ENCODE data around the gene MTAP. TPM values are rescaled to one million over a fixed set of nuclear protein-coding genes. Genes with fewer than 3 reads are reported as not detected.

Gene MTAP
- total and polyA plus RNA-seq, 5 donors from 2014 or later: 8.2 to 22.5 (median 15.0) TPM

DNA sequence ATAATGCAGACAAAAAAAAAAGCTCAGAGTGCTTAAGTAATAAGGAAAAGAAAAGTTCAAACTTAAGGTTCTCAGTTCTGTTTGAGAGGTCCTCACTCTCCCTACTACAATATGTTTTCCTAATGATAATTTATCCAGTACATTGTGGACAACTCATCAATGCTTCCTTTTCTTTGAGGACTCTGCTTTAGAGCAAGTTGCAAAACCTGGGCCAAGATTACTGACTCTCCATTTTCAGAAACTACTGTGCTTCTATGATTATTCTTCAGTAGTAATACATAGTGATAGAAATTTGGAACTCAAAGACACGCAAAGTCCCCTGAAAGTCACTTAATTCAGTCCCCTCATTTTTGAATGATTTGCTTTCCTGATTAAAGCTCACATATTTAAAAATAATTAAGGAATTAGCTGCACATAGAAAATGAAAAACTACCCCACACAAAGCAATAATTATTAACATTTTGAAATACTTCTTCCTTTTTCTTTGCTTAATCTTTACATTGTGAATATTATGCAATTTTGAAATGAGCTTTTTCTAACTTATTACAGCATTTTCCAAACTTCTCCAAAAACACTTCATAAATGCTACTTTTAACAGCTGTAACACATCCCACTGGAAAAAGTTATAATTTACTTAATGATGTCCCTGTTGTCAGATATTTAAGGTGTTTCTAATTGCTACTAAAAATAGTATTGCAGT lies 180.6 kb downstream of the MTAP start:
- DNase-seq (no peak), ATAC-seq (ENCODE audit: low read depth in 2 of 2) (no peak)
- Histone ChIP-seq H3K4me1 (ENCODE audit: control insufficient read depth, insufficient read depth, low read length, poor library complexity, severe bottlenecking) (no peaks in the 10 kb centered on the region), H3K36me3 (ENCODE audit: control insufficient read depth, insufficient read depth, low read length) (no peaks in the 10 kb centered on the region), H3K27me3 (ENCODE audit: control insufficient read depth, insufficient read depth, low read length) (peaks cover 53% of the 10 kb centered on the region), H3K27ac (ENCODE audit: insufficient read depth, low read length, poor library complexity, severe bottlenecking) (no peak overlapping the region), H3K4me3 (ENCODE audit: low read depth, low read length) (no peak overlapping the region), H3K9me3 (ENCODE audit: control insufficient read depth in 2 of 2, low read length in 2 of 2) (no peaks in the 10 kb centered on the region)
- peaks cover 0 to 11% (median 2%) of the 10 kb centered on the region in 7 donors for H3K9me3 Mint-ChIP-seq
- no peak overlapping the region for H3K27ac Mint-ChIP-seq
- H3K4me3 Mint-ChIP-seq: no peak overlapping the region
- peaks cover 3% of the 10 kb centered on the region for H3K36me3 Mint-ChIP-seq
- H3K27me3 Mint-ChIP-seq: peaks cover 67% of the 10 kb centered on the region
- peaks cover 0 to 18% (median 3%) of the 10 kb centered on the region in 4 donors for H3K4me1 Mint-ChIP-seq

DNA sequence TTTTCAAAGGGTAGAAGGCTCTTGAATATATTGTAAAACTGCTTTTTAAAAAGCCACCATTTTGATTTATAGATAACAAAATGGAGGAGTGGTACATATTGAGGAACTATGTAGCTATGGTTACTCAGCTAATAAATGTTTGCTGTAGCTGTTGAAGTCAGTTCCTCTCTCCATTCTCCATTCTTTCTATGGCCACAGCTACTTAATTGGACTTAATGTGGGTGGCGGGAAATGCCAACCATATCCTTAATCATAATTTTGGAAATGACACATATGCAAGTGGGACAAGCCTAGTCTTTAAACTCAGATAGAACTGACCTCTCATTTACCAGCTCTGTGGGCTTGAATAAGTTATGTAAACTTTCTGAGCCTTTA lies 181.1 kb downstream of the MTAP start:
- Histone ChIP-seq H3K36me3 (ENCODE audit: control insufficient read depth, insufficient read depth, low read length) (no peaks in the 10 kb centered on the region), H3K9me3 (ENCODE audit: control insufficient read depth in 2 of 2, low read length in 2 of 2) (no peaks in the 10 kb centered on the region), H3K4me1 (ENCODE audit: control insufficient read depth, insufficient read depth, low read length, poor library complexity, severe bottlenecking) (no peaks in the 10 kb centered on the region), H3K4me3 (ENCODE audit: low read depth, low read length) (no peak overlapping the region), H3K27me3 (ENCODE audit: control insufficient read depth, insufficient read depth, low read length) (peaks cover 51% of the 10 kb centered on the region), H3K27ac (ENCODE audit: insufficient read depth, low read length, poor library complexity, severe bottlenecking) (no peak overlapping the region)
- peaks cover 68% of the 10 kb centered on the region for H3K27me3 Mint-ChIP-seq
- H3K4me3 Mint-ChIP-seq: no peak overlapping the region
- no peak overlapping the region for H3K27ac Mint-ChIP-seq
- peaks cover 0 to 17% (median 4%) of the 10 kb centered on the region in 4 donors for H3K4me1 Mint-ChIP-seq
- H3K9me3 Mint-ChIP-seq: peaks cover 0 to 10% (median 2%) of the 10 kb centered on the region in 7 donors
- no peak for DNase-seq
- peaks cover 3% of the 10 kb centered on the region for H3K36me3 Mint-ChIP-seq
- ATAC-seq (ENCODE audit: low read depth in 2 of 2): no peak

DNA sequence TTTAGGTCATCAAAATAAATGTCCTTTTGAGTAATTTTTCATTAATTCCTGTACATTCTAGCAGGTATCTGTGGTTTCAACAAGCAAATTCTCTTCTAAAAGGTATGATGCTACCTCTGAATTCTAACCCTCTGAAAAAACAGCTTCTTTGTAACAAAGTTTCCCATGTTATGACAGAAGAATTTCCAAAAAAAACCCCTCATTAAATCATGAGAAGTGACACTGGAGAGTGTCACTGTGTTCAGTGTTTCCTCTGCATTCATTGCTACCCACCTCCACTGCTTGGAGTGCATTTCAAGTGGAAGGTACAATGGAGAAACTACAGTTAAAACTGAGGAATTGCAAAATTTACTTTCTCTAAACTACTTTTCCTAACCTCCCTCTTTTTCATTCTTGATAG lies 181.7 kb downstream of the MTAP start:
- Mint-ChIP-seq H3K36me3 (peaks cover 3% of the 10 kb centered on the region), H3K4me3 (no peak overlapping the region), H3K27me3 (peaks cover 68% of the 10 kb centered on the region), H3K9me3 (peaks cover 0 to 4% (median 2%) of the 10 kb centered on the region in 7 donors), H3K4me1 (peaks cover 0 to 12% (median 7%) of the 10 kb centered on the region in 4 donors), H3K27ac (no peak overlapping the region)
- no peaks in the 10 kb centered on the region for H3K9me3 ChIP-seq (ENCODE audit: control insufficient read depth in 2 of 2, low read length in 2 of 2)
- ATAC-seq (ENCODE audit: low read depth in 2 of 2): no peak
- no peak overlapping the region for H3K4me3 ChIP-seq (ENCODE audit: low read depth, low read length)
- no peaks in the 10 kb centered on the region for H3K36me3 ChIP-seq (ENCODE audit: control insufficient read depth, insufficient read depth, low read length)
- no peak for DNase-seq
- H3K27me3 ChIP-seq (ENCODE audit: control insufficient read depth, insufficient read depth, low read length): peaks cover 45% of the 10 kb centered on the region
- no peaks in the 10 kb centered on the region for H3K4me1 ChIP-seq (ENCODE audit: control insufficient read depth, insufficient read depth, low read length, poor library complexity, severe bottlenecking)
- no peak overlapping the region for H3K27ac ChIP-seq (ENCODE audit: insufficient read depth, low read length, poor library complexity, severe bottlenecking)

DNA sequence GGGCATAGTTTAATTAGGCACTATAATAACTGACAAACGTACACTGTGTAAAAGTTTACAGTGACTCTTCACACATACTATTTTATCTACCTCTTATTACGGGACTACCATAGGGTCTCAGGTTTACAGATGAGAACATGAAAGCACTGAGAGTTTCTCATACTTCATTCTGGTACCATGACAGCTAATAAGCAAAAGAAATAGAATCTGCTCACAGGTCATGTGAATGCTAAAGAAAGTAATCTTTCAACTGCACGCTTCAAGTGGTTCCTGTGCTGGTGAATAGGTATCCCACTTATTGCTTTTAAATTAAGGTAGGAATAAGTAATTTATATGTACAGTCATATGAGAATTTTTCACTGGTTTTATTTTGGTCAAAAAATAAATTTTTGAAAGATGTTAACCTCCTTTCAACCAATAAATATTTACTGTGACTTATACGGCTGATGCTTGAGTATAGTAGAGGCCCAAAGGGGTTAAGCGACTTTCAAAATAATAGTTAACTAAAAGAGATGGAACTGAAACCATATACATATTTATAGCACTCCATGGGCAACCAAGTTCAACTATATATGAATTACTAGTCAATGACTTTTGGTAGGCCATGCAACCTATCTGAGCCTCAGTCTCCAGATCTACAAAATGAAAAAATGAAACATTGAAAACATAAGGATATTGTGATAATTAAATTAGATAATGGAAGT lies 183.7 kb downstream of the MTAP start:
- Mint-ChIP-seq H3K4me3 (no peak overlapping the region), H3K36me3 (no peaks in the 10 kb centered on the region), H3K27ac (no peak overlapping the region), H3K9me3 (peaks cover 0 to 2% (median 0%) of the 10 kb centered on the region in 7 donors), H3K4me1 (peaks cover 3 to 16% (median 8%) of the 10 kb centered on the region in 4 donors), H3K27me3 (peaks cover 67% of the 10 kb centered on the region)
- Histone ChIP-seq H3K27me3 (ENCODE audit: control insufficient read depth, insufficient read depth, low read length) (peaks cover 35% of the 10 kb centered on the region), H3K4me3 (ENCODE audit: low read depth, low read length) (no peak overlapping the region), H3K4me1 (ENCODE audit: control insufficient read depth, insufficient read depth, low read length, poor library complexity, severe bottlenecking) (no peaks in the 10 kb centered on the region), H3K27ac (ENCODE audit: insufficient read depth, low read length, poor library complexity, severe bottlenecking) (no peak overlapping the region), H3K36me3 (ENCODE audit: control insufficient read depth, insufficient read depth, low read length) (peaks cover 2% of the 10 kb centered on the region), H3K9me3 (ENCODE audit: control insufficient read depth in 2 of 2, low read length in 2 of 2) (no peaks in the 10 kb centered on the region)
- ATAC-seq (ENCODE audit: low read depth in 2 of 2): no peak
- DNase-seq: no peak

Other genes starting within 250 kb of the MTAP start
- gene CDKN2A, start 191.8 kb downstream of the MTAP start, total RNA-seq: 16.5 TPM
- gene CDKN2A, start 191.8 kb downstream of the MTAP start, polyA plus RNA-seq: 10 to 100 TPM in 3 of 4 donors, 1 to 10 TPM in 1; 9.6 to 22.5 (median 17.9) TPM
- 0.99 TPM for gene CDKN2B-AS1, start 192.2 kb downstream of the MTAP start, total RNA-seq
- 1 to 10 TPM in 1 of 4 donors, under 1 TPM in 1, not detected in 2; 0.36 to 1.1 TPM for gene CDKN2B-AS1, start 192.2 kb downstream of the MTAP start, polyA plus RNA-seq
- 1.4 TPM for gene CDKN2B, start 206.7 kb downstream of the MTAP start, total RNA-seq
- gene CDKN2B, start 206.7 kb downstream of the MTAP start, polyA plus RNA-seq: 1 to 10 TPM in 1 of 4 donors, under 1 TPM in 3; 0.15 to 1.3 (median 0.29) TPM